Measurements from ENCODE around the gene TST. TPM values are rescaled to one million over a fixed set of nuclear protein-coding genes. Genes with fewer than 3 reads are reported as not detected.

Gene TST
- total and polyA plus RNA-seq, 2 donors (not counting 1 experiment from before 2014, with no cell fraction given) = 1.4 to 5.9 TPM

DNA sequence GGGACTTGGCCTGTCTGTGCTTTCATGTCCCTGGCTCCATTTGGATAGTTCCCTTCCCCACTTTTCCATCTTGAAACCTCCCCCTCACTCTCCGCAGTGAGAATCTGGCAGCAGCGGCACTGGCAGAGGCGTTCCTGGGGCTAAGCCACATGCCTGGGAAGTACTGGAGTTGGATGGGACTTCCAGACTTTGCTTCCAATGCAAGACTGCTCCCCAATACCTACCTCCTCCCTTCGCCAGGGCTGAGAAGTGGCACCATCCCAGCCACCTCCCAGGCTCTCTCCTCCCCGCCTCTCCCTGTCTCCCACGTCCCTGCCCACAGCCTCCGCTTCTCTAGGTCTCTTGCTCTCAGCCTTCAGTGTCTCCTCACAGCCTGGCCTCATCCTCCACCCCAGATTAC is 16.6 kb downstream of the TST start:
- no peak overlapping the region for H3K27ac Mint-ChIP-seq
- no peak overlapping the region for H3K4me3 Mint-ChIP-seq
- no peaks in the 10 kb centered on the region for H3K4me1 Mint-ChIP-seq
- H3K79me2 ChIP-seq (ENCODE audit: control insufficient read depth, insufficient read depth, low read length) = no peaks in the 10 kb centered on the region
- no peaks in the 10 kb centered on the region for H3K9me3 Mint-ChIP-seq (ENCODE audit: insufficient read depth)
- intact Hi-C loops (cut with micrococcal nuclease) = no loop called here
- H3K27me3 Mint-ChIP-seq = peaks cover 35% of the 10 kb centered on the region
- no peak overlapping the region for H3K27ac ChIP-seq (ENCODE audit: low read length in 2 of 2)
- H2AFZ ChIP-seq (ENCODE audit: insufficient read depth, low read depth, low read length, poor library complexity, severe bottlenecking) = no peak overlapping the region
- TF ChIP-seq, protein P1, sequence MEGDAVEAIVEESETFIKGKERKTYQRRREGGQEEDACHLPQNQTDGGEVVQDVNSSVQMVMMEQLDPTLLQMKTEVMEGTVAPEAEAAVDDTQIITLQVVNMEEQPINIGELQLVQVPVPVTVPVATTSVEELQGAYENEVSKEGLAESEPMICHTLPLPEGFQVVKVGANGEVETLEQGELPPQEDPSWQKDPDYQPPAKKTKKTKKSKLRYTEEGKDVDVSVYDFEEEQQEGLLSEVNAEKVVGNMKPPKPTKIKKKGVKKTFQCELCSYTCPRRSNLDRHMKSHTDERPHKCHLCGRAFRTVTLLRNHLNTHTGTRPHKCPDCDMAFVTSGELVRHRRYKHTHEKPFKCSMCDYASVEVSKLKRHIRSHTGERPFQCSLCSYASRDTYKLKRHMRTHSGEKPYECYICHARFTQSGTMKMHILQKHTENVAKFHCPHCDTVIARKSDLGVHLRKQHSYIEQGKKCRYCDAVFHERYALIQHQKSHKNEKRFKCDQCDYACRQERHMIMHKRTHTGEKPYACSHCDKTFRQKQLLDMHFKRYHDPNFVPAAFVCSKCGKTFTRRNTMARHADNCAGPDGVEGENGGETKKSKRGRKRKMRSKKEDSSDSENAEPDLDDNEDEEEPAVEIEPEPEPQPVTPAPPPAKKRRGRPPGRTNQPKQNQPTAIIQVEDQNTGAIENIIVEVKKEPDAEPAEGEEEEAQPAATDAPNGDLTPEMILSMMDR (IDR thresholded peaks at IDR 0.05) = no peak
- no peak for TF ChIP-seq EZH2 (IDR thresholded peaks at IDR 0.05; ENCODE audit: borderline replicate concordance, insufficient read depth, low read depth, low read length, poor library complexity, severe bottlenecking)
- H3K4me2 ChIP-seq (replicated peaks; ENCODE audit: low read depth, low read length, poor library complexity, severe bottlenecking) = no peak overlapping the region
- H3K4me1 ChIP-seq (ENCODE audit: control insufficient read depth in 2 of 2, insufficient read depth in 2 of 2, low read length in 2 of 2) = no peaks in the 10 kb centered on the region
- H3K27me3 ChIP-seq (replicated peaks in 1 of 4; ENCODE audit: control extremely low read depth in 1 of 4, control insufficient read depth in 3 of 4, insufficient read depth in 4 of 4, low read length in 3 of 4) = peaks cover 0 to 16% (median 7%) of the 10 kb centered on the region in 4 experiments
- WGBS (ENCODE audit: insufficient coverage) = 82% methylated on average over 2 of the region's 7 CpGs
- H3K36me3 ChIP-seq (replicated peaks in 1 of 2; ENCODE audit: control extremely low read depth in 1 of 2, control insufficient read depth in 1 of 2, extremely low read depth in 1 of 2, insufficient read depth in 2 of 2, low read length in 1 of 2) = no peaks in the 10 kb centered on the region
- DNase-seq (no peak), ATAC-seq (ENCODE audit: low read depth) (no peak)
- no peak overlapping the region for H3K9ac ChIP-seq (ENCODE audit: low read length)
- POLR2A ChIA-PET = no interaction called here
- no peak overlapping the region for H3K4me3 ChIP-seq (ENCODE audit: control extremely low read depth in 1 of 5, extremely low read depth in 1 of 5, insufficient read depth in 1 of 5, low read depth in 2 of 5, low read length in 4 of 5)
- H4K20me1 ChIP-seq (ENCODE audit: control insufficient read depth, insufficient read depth, low read length, poor library complexity, severe bottlenecking) = no peaks in the 10 kb centered on the region
- CTCF ChIA-PET = no interaction called here
- H3K9me3 ChIP-seq (ENCODE audit: control extremely low read depth in 1 of 3, control insufficient read depth in 2 of 3, insufficient read depth in 1 of 3, low read length in 2 of 3) = peaks cover 0 to 5% (median 4%) of the 10 kb centered on the region in 3 donors

DNA sequence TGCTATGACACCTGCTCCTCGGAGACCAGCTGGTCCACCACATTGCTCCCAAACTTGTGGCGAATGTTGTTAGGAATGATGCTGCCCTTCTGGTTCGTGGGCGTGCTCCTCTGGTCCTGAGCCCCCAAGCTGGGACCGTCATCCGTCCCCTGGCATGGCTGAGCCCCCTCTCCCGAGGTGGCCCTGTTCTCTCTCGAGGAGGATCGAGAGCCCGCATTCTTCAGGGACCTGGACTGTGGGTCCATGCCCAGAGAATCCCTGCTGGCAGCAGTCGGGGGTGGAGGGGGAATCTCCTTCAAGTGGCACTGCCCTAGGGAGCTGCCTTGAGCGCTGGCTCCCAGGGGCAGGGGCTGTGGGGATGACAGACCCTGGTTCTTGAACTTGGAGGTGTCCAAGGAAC is 17.4 kb downstream of the TST start:
- H3K27ac Mint-ChIP-seq = no peak overlapping the region
- Histone ChIP-seq H3K9ac (ENCODE audit: low read length) (no peak overlapping the region), H3K79me2 (ENCODE audit: control insufficient read depth, insufficient read depth, low read length) (no peaks in the 10 kb centered on the region), H3K4me2 (replicated peaks; ENCODE audit: low read depth, low read length, poor library complexity, severe bottlenecking) (no peak overlapping the region), H3K27ac (ENCODE audit: low read length in 2 of 2) (no peak overlapping the region), H4K20me1 (ENCODE audit: control insufficient read depth, insufficient read depth, low read length, poor library complexity, severe bottlenecking) (no peaks in the 10 kb centered on the region), H3K9me3 (ENCODE audit: control extremely low read depth in 1 of 3, control insufficient read depth in 2 of 3, insufficient read depth in 1 of 3, low read length in 2 of 3) (peaks cover 0 to 5% (median 4%) of the 10 kb centered on the region in 3 donors), H2AFZ (ENCODE audit: insufficient read depth, low read depth, low read length, poor library complexity, severe bottlenecking) (no peak overlapping the region), H3K27me3 (replicated peaks in 1 of 4; ENCODE audit: control extremely low read depth in 1 of 4, control insufficient read depth in 3 of 4, insufficient read depth in 4 of 4, low read length in 3 of 4) (peaks cover 0 to 13% (median 6%) of the 10 kb centered on the region in 4 experiments), H3K4me1 (ENCODE audit: control insufficient read depth in 2 of 2, insufficient read depth in 2 of 2, low read length in 2 of 2) (no peaks in the 10 kb centered on the region), H3K4me3 (ENCODE audit: control extremely low read depth in 1 of 5, extremely low read depth in 1 of 5, insufficient read depth in 1 of 5, low read depth in 2 of 5, low read length in 4 of 5) (no peak overlapping the region), H3K36me3 (replicated peaks in 1 of 2; ENCODE audit: control extremely low read depth in 1 of 2, control insufficient read depth in 1 of 2, extremely low read depth in 1 of 2, insufficient read depth in 2 of 2, low read length in 1 of 2) (no peaks in the 10 kb centered on the region)
- intact Hi-C loops (cut with micrococcal nuclease) = no loop called here
- WGBS (ENCODE audit: insufficient coverage) = 94% methylated on average over 12 of the region's 12 CpGs
- peaks cover 38% of the 10 kb centered on the region for H3K27me3 Mint-ChIP-seq
- DNase-seq (no peak), ATAC-seq (ENCODE audit: low read depth) (no peak)
- CTCF ChIA-PET = no interaction called here
- H3K4me1 Mint-ChIP-seq = no peaks in the 10 kb centered on the region
- POLR2A ChIA-PET = no interaction called here
- H3K4me3 Mint-ChIP-seq = no peak overlapping the region
- no peaks in the 10 kb centered on the region for H3K9me3 Mint-ChIP-seq (ENCODE audit: insufficient read depth)
- TF ChIP-seq, protein P1 (IDR thresholded peaks at IDR 0.05) = no peak
- no peak for TF ChIP-seq EZH2 (IDR thresholded peaks at IDR 0.05; ENCODE audit: borderline replicate concordance, insufficient read depth, low read depth, low read length, poor library complexity, severe bottlenecking)
